NCI-H2227 treated with DMSO at 0.1 percent for 48 hours (cell line): ENCODE measurements around the gene PPIF.

ENCODE experiments used
- DNase-seq: peaks from one replicate; lab custom pipeline; 2025; lab: John Stamatoyannopoulos, UW

Gene PPIF

GRCh38 chr10:79347226-79347893 lies at the start of gene PPIF:
Gene PPIF, plus strand, starts transcription at chr10:79347469. Its CDS starts 80 bp downstream, at chr10:79347549.
- peak; percentile 80 for DNase-seq

- no peak for DNase-seq
These were observed 48.6 kb upstream of the PPIF start for GRCh38 chr10:79298403-79299244.

- no peak for DNase-seq
These were observed 47.6 kb upstream of the PPIF start for GRCh38 chr10:79299397-79300241.

DNA sequence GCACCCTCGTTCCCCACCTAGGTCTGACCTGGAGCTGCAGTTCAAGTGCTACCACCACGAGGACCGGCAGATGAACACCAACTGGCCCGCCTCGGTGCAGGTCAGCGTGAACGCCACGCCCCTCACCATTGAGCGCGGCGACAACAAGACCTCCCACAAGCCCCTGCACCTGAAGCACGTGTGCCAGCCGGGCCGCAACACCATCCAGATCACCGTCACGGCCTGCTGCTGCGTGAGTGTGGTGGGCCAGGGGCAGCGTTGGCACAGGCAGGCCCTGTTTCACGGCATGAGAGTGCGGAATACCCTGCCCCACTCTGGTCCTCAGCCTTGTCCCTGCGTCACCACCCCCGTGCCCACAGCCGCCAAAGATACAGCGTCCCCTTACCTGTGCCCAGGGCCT lies 46.6 kb upstream of the PPIF start:
- no peak for DNase-seq

DNA sequence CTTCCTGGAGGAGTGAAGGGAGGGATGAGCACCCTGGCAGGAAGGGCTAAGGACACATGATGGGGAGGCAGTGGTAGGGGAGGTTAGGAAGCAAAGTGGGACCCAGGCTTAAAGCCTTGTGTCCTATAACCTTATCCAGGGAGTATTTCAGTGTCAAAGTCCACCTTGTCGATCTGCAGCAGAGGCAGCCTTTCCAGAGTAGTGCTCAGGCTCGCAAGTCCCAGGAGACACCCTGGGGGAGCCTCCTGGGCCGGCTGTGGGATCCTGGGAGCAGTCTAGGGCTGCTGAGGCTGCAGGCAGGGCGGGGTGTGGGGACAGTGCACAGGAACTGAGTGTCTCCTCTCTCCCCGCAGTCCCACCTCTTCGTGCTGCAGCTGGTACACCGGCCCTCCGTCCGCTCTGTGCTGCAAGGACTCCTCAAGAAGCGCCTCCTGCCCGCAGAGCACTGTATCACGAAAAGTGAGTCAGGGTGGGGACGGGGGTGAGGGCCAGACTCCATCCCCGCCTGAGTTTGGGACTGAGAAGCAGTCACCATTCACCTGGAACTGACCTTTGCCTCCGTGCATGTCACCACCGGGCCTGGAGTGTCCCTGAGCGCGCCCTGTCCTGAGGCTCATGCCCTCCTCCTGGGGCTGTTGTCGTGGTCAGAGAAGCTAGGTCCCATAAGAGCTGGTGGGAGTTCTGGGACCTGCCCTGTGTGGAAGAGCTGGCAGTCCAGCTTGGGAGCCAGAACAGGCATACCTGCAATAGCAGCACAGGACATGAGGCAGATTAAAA lies 45.3 kb upstream of the PPIF start:
- DNase-seq: no peak

GRCh38 chr10:79303631-79304478 lies 43.4 kb upstream of the PPIF start:
- DNase-seq: no peak

- DNase-seq: no peak
These were observed 42.7 kb upstream of the PPIF start for GRCh38 chr10:79304479-79305087.

DNA sequence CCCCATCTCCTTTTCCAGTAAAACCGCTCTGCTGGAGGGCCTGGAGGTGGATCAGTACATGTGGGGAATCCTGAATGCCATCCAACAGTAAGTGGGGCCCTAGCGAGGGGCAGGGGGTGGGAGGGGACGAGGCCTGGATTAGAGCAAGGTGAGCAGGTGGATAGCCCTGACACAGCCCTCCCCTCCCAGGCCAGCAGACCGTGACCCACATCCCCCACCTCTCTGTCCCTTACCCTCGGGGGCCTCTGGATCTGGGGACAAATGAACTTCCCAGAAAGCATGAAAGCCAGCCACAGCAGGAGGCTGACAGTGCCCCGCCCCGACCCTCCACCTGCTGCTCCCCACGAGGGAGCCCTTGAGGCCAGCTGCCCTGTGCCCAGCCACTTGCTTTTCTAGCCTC lies 41.8 kb upstream of the PPIF start:
- DNase-seq: no peak

DNA sequence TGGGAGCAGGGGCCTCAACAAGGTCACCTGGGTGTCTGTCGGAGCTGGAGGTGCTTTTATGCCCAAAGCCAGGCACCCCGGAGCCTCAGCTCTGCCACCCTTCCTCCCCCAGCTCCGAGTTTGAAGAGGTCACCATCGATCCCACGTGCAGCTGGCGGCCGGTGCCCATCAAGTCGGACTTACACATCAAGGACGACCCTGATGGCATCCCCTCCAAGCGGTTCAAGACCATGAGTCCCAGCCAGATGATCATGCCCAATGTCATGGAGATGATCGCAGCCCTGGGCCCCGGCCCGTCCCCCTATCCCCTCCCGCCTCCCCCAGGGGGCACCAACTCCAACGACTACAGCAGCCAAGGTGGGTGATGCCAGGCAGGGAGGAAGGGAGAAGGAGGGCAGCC lies 41.3 kb upstream of the PPIF start:
- no peak for DNase-seq

GRCh38 chr10:79306644-79307220 lies 40.5 kb upstream of the PPIF start:
- no peak for DNase-seq

GRCh38 chr10:79308016-79308415 lies 39.3 kb upstream of the PPIF start:
- no peak for DNase-seq

- DNase-seq: no peak
These were observed 38.2 kb upstream of the PPIF start for GRCh38 chr10:79308969-79309665.

DNA sequence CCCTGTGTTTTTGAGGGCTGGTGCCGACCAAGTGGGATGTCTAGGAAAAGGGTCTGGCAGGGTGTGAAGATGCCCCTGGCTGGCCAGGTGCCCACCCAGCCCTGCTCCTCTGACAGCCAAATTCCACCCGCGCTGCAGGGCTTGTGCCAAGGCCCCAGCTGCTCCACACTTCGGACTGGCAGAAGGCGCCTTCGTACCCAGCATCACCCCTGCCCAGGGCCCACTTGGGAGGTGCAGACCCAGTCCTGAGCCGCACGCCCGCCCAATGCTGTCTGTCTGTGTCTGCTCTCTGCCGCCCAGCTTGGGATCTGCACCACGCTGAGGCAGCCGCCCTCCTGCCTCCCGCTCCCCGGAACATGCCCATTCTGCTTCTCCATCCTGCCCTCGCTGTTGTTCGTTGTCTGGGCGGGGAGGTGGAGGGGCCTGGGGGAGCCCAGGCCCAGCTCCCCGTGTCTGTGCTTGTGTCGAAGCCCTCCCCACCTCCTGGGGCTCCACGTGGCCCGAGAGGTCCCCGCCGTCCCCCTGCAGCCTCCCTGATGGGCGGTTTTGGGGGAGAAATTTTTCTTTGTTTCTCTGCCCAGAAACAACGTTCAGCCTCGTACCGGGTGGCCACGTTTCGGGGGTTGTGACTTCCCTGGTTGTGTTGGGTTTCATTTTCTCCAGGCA lies 36.9 kb upstream of the PPIF start:
- DNase-seq: no peak

GRCh38 chr10:79310911-79311573 lies 36.2 kb upstream of the PPIF start:
- DNase-seq: no peak

DNA sequence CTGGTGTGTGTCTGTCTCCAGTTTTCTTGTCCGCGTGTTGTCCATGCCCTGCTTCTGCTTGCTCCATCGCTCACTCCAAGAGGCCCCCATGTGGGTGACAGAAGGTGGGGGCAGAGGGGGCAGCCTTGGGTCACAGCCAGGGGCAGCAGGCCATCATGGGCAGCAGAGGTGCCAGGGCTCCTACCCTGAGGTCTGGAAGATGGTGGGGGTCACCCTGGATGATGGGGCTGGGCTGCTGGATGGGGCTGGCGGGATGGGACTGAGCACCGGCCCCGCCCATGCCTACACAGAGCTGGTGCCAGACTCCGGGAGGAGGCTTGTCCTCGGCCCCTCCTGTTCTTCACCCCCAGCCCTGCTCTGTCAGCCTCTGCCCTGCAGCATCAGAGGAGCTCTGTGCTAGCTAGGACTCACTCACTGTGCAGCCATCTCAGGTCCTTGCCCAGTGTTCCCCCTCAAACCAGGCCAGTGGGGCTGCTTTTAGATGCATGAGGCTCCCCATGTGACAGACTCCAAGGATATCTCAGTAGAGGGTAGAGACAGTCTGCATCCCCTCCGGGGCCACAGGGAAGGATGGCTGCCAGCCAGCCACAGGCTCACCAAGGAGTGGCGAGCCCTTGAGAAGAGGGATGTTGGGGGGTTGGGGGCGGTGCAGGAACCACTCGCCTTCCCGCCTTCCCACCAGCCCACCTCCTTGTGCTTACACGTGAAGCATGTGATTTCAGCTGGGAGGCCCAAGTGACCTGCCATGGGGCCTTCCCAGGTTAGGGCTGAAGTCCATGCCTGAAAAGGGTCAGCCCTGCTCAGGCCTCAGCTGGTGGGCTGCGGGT lies 35.5 kb upstream of the PPIF start:
- no peak for DNase-seq

DNA sequence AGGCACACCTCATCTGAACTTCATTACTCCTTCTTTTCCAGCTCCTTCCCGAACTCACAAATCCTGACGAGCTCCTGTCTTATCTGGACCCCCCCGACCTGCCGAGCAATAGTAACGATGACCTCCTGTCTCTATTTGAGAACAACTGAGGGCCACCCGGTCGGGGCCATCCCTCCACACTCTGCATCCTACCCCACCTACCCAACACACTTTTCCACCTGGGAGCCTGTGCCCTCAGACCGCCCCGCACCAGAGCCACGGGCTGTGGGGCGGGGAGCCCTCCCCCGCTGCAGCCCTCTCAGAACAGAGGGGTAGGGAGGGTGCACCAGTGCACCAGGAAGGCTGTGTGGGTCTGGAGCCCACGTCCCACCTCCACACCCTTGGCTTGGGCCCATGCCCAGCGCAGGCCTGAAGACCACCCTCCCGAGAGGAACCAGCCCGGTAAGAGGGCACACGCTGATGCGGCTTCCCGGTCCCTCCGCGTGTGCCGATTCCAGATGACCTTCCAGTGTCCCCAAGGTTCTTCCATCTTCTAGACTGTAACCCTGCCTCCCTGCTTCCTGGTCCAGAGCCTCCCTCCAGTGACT lies 34.6 kb upstream of the PPIF start:
- no peak for DNase-seq

DNA sequence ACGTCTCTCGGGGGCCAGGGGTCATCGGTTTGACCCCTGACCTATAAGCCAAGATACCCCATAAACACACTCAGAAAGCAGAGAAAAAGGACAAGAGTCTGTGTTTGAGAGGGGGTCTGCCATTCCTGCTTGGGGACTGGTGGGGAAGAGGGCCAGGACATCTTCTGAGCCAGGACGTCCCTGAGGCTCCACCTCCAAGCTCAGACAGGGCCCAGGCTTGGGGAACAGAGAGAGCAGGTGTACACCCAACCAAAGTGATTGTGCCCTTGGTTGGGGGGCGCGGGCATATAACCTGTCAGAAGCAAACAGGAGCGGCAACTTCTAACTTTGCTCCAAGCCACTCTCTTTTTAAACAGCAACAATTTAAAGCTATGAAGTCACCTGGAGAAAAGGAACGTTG lies 33.9 kb upstream of the PPIF start:
- DNase-seq: no peak
